ENCODE measurements around the gene TOM1L2.

DNA sequence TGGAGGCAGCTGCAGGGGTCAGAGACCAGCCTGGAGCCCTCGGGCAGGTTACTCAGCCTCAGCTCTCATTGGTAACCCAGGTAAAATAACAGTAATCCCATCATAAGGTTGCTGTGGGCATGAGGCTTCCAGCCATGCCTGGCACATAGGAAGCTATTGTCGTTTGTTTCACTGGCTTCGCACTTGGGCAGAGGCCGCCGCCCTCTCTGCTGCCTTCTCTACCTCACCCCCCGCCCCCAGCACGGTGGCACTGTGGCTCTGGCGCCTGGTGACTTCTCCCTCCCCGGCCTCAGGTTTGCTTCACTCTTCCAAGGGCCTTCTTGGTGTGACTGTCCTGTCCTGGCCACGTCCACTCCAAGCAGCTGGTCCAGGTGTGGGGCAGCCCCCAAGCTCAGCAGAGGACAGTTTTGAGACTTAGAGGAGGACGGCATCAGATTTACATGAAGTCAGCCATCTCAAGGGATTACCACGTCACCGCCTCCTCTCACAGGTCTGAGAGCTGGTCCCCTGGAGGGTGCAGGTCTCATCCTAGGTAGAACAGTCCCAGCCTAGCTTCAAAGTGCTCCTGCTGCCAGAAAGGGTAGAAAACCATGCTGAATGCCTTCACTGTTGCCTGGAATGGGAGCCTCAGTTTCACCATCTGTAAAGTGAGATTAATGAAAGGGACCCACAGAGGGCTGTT, 170.3 kb downstream of the TOM1L2 start:
- TF ChIP-seq POLR2AphosphoS5 (IDR thresholded peaks at IDR 0.05): no peak
- no peak for TF ChIP-seq CTCF (IDR thresholded peaks at IDR 0.05)
- TF ChIP-seq POLR2A (IDR thresholded peaks at IDR 0.05): no peak
- TF ChIP-seq EP300 (IDR thresholded peaks at IDR 0.05): no peak

Data from stomach (tissue), 4 donors.